ENCODE data around the gene ADRB2.
"Not testable (repeated sequence)": the region's sequence is repeated elsewhere in the genome, so short reads cannot be mapped to it uniquely, and the experiment has no call there.

ADRB2 gene

GRCh38 chr5:148856009-148856367, 29.6 kb downstream of the ADRB2 start:
- DNase-seq (ENCODE audit: low spot score): no peak

- DNase-seq (ENCODE audit: low spot score): no peak
Observed at GRCh38 chr5:148856424-148856823, 30.0 kb downstream of the ADRB2 start.

GRCh38 chr5:148857474-148857873, 31.1 kb downstream of the ADRB2 start:
- DNase-seq (ENCODE audit: low spot score): no peak

- no peak for DNase-seq (ENCODE audit: low spot score)
Observed at GRCh38 chr5:148858106-148858505, 31.7 kb downstream of the ADRB2 start.

- DNase-seq (ENCODE audit: low spot score): no peak
Observed at GRCh38 chr5:148858547-148858946, 32.1 kb downstream of the ADRB2 start.

GRCh38 chr5:148859703-148860102, 33.3 kb downstream of the ADRB2 start:
- DNase-seq (ENCODE audit: low spot score): no peak

- DNase-seq (ENCODE audit: low spot score): no peak
Observed at GRCh38 chr5:148860599-148860998, 34.2 kb downstream of the ADRB2 start.

- no peak for DNase-seq (ENCODE audit: low spot score)
Observed at GRCh38 chr5:148861088-148861487, 34.7 kb downstream of the ADRB2 start.

GRCh38 chr5:148861696-148862095, 35.3 kb downstream of the ADRB2 start:
- DNase-seq (ENCODE audit: low spot score): no peak

GRCh38 chr5:148864113-148864841, 37.9 kb downstream of the ADRB2 start:
- no peak for DNase-seq (ENCODE audit: low spot score)

GRCh38 chr5:148866024-148866423, 39.6 kb downstream of the ADRB2 start:
- DNase-seq (ENCODE audit: low spot score): no peak

GRCh38 chr5:148873120-148873519, 46.7 kb downstream of the ADRB2 start:
- DNase-seq (ENCODE audit: low spot score): no peak

GRCh38 chr5:148873690-148874485, 47.5 kb downstream of the ADRB2 start:
- DNase-seq (ENCODE audit: low spot score): no peak

GRCh38 chr5:148875205-148875875, 48.9 kb downstream of the ADRB2 start:
- DNase-seq (ENCODE audit: low spot score): no peak

- DNase-seq (ENCODE audit: low spot score): not testable (repeated sequence)
Observed at GRCh38 chr5:148877436-148877835, 51.0 kb downstream of the ADRB2 start.
